ENCODE measurements around the gene BRPF1. TPM values are rescaled to one million over a fixed set of nuclear protein-coding genes. Genes with fewer than 3 reads are reported as not detected.

The BRPF1 gene
- total RNA-seq, 1 experiment from 2014 or later = 23.6 TPM

GRCh38 chr3:9769012-9769411, 37.5 kb downstream of the BRPF1 start (continued):
- TF ChIP-seq ZBTB33 (IDR thresholded peaks at IDR 0.05; ENCODE audit: extremely low read depth, insufficient replicate concordance, low read length) (no peak), YY1 (IDR thresholded peaks at IDR 0.05; ENCODE audit: extremely low read depth, insufficient replicate concordance, low read depth, low read length) (no peak), TCF7L2 (IDR thresholded peaks at IDR 0.05; ENCODE audit: borderline replicate concordance, extremely low read depth, insufficient read depth, insufficient read length) (no peak), POLR2A (IDR thresholded peaks at IDR 0.05; ENCODE audit: borderline replicate concordance, extremely low read depth, insufficient read depth, insufficient read length) (no peak)

GRCh38 chr3:9769426-9770275, 38.1 kb downstream of the BRPF1 start, which contains the start of gene CAMK1:
TSS of gene CAMK1 (minus strand) at chr3:9769947. CDS start at chr3:9767749, 2,198 bp downstream.
- DNase-seq (ENCODE audit: low read depth, low spot score) (no peak), ATAC-seq (peak; percentile 95)
- Histone ChIP-seq H4K20me1 (ENCODE audit: insufficient read depth) (no peaks in the 10 kb centered on the region), H3K9me3 (ENCODE audit: control insufficient read depth in 1 of 2, insufficient read depth in 1 of 2, low read depth in 1 of 2, low read length in 2 of 2) (no peaks in the 10 kb centered on the region), H3K27ac (ENCODE audit: low read depth, low read length) (peak within 1 kb of the TSS; percentile 69; the same call in 1 of the 2 replicates), H3K27me3 (ENCODE audit: insufficient read depth, low read length) (no peaks in the 10 kb centered on the region), H2AFZ (ENCODE audit: low read depth, low read length, poor library complexity, severe bottlenecking) (peak within 1 kb of the TSS; percentile 77), H3K9me2 (ENCODE audit: insufficient read depth) (no peaks in the 10 kb centered on the region), H3K4me3 (replicated peaks in 1 of 2; ENCODE audit: low read depth in 1 of 2, low read length in 2 of 2) (peak within 1 kb of the TSS; percentile 70 to 73), H3K4me2 (ENCODE audit: low read length) (peak within 1 kb of the TSS; percentile 97), H3K9ac (ENCODE audit: low read length) (peak within 1 kb of the TSS; percentile 86), H3K4me1 (ENCODE audit: control insufficient read depth in 1 of 2, insufficient read depth in 2 of 2, low read length in 2 of 2) (peaks cover 4 to 24% of the 10 kb centered on the region in 2 experiments), H3K79me2 (ENCODE audit: insufficient read depth, low read length) (peaks cover 7% of the 10 kb centered on the region; the same call in 1 of the 2 replicates), H3K36me3 (ENCODE audit: control insufficient read depth in 1 of 2, insufficient read depth in 2 of 2, low read length in 2 of 2) (0 out of 4 replicates have a peak, but pooled peaks cover 0 to 4% of the 10 kb centered on the region in 2 experiments)
- RAD21 ChIA-PET (ENCODE audit: low non-redundant PET in 1 of 2, low total read pairs in 2 of 2, uncharacterized antibody in 2 of 2, unreplicated experiment in 2 of 2) = no interaction called here
- intact Hi-C loops (cut with micrococcal nuclease) = no loop called here
- POLR2A ChIA-PET = no interaction called here
- CTCF ChIA-PET = interaction anchor here (1.3 kb wide), 1 partner anchor 12 kb away, joined by 3 read pairs; no protein-coding TSS in a partner anchor
- BruUV-seq (replicated peaks) = no TSS peak
- TF ChIP-seq RAD21 (IDR thresholded peaks at IDR 0.05; ENCODE audit: low read depth) = no peak
- no peak for TF ChIP-seq TCF7L2 (IDR thresholded peaks at IDR 0.05; ENCODE audit: borderline replicate concordance, extremely low read depth, insufficient read depth, insufficient read length)
- TF ChIP-seq EGR1 (IDR thresholded peaks at IDR 0.05; ENCODE audit: low read depth) = no peak
- no peak for TF ChIP-seq JUND (IDR thresholded peaks at IDR 0.05)
- TF ChIP-seq ELF1 (IDR thresholded peaks at IDR 0.05; ENCODE audit: borderline replicate concordance, low read depth) = no peak
- TF ChIP-seq ATF3 (IDR thresholded peaks at IDR 0.05) = no peak
- TF ChIP-seq POLR2AphosphoS5 (IDR thresholded peaks at IDR 0.05; ENCODE audit: low read depth, low read length) = peak; percentile 92
- TF ChIP-seq CTCF (IDR thresholded peaks at IDR 0.05 in 2 of 3, conservative IDR thresholded peaks at IDR 0.05 in 1 of 3; ENCODE audit: borderline replicate concordance in 1 of 3, insufficient read depth in 1 of 3, low read depth in 2 of 3, low read length in 2 of 3) = no peak
- peak; percentile 75 for TF ChIP-seq ZFX (IDR thresholded peaks at IDR 0.05)
- TF ChIP-seq CEBPB (IDR thresholded peaks at IDR 0.05; ENCODE audit: low read depth) = no peak
- peak; percentile 83 for TF ChIP-seq POLR2A (IDR thresholded peaks at IDR 0.05; ENCODE audit: borderline replicate concordance, extremely low read depth, insufficient read depth, insufficient read length)
- no peak for TF ChIP-seq EZH2 (IDR thresholded peaks at IDR 0.05)
- TF ChIP-seq SIN3A (IDR thresholded peaks at IDR 0.05; ENCODE audit: low read depth) = no peak
- TF ChIP-seq YY1 (IDR thresholded peaks at IDR 0.05; ENCODE audit: extremely low read depth, insufficient replicate concordance, low read depth, low read length) = peak; percentile 12
- no peak for TF ChIP-seq SP1 (IDR thresholded peaks at IDR 0.05; ENCODE audit: low read depth)
- no peak for TF ChIP-seq FOSL1 (IDR thresholded peaks at IDR 0.05; ENCODE audit: low read depth)
- TF ChIP-seq EZH2phosphoT487 (IDR thresholded peaks at IDR 0.05; ENCODE audit: borderline replicate concordance) = no peak
- no peak for TF ChIP-seq CBX3 (IDR thresholded peaks at IDR 0.05; ENCODE audit: low read depth)
- no peak for TF ChIP-seq ZNF274 (IDR thresholded peaks at IDR 0.05; ENCODE audit: low read depth, low read length)
- no peak for TF ChIP-seq SRF (IDR thresholded peaks at IDR 0.05; ENCODE audit: low read depth)
